Measurements from ENCODE around the gene GATAD2B.

The GATAD2B gene

GRCh38 chr1:153779781-153780541, 142.8 kb downstream of the GATAD2B start:
- Histone ChIP-seq H3K9ac (ENCODE audit: insufficient read length, low read depth) (no peak overlapping the region), H3K4me3 (ENCODE audit: insufficient read length, low read depth) (no peak overlapping the region)

GRCh38 chr1:153778824-153779519, 143.8 kb downstream of the GATAD2B start:
- H3K9ac ChIP-seq (ENCODE audit: insufficient read length, low read depth), result no peak overlapping the region
- no peaks in the 10 kb centered on the region for H3K9me3 ChIP-seq (ENCODE audit: insufficient read depth, low read length)
- TF ChIP-seq ZNF274 (IDR thresholded peaks at IDR 0.05; ENCODE audit: low read depth, low read length) (no peak), YY1 (IDR thresholded peaks at IDR 0.05; ENCODE audit: insufficient read depth, insufficient read length) (no peak), SUZ12 (IDR thresholded peaks at IDR 0.05; ENCODE audit: extremely low read depth, insufficient read depth, insufficient read length) (no peak)
- no peak overlapping the region for H3K4me3 ChIP-seq (ENCODE audit: insufficient read length, low read depth)
- peaks cover 19% of the 10 kb centered on the region for H3K4me1 ChIP-seq (ENCODE audit: insufficient read depth, insufficient read length)
- H3K36me3 ChIP-seq (ENCODE audit: insufficient read depth, insufficient read length, low read length), result peaks cover 24% of the 10 kb centered on the region
- DNase-seq (ENCODE audit: low read depth, low spot score), result no peak
- no peaks in the 10 kb centered on the region for H3K27me3 ChIP-seq (ENCODE audit: insufficient read depth, insufficient read length)

More at GRCh38 chr1:153779781-153780541, 142.8 kb downstream of the GATAD2B start:
- TF ChIP-seq SUZ12 (IDR thresholded peaks at IDR 0.05; ENCODE audit: extremely low read depth, insufficient read depth, insufficient read length) (no peak), ZNF274 (IDR thresholded peaks at IDR 0.05; ENCODE audit: low read depth, low read length) (no peak), YY1 (IDR thresholded peaks at IDR 0.05; ENCODE audit: insufficient read depth, insufficient read length) (no peak)
- peaks cover 19% of the 10 kb centered on the region for H3K36me3 ChIP-seq (ENCODE audit: insufficient read depth, insufficient read length, low read length)
- H3K4me1 ChIP-seq (ENCODE audit: insufficient read depth, insufficient read length), result peaks cover 16% of the 10 kb centered on the region
- no peak for DNase-seq (ENCODE audit: low read depth, low spot score)
- H3K9me3 ChIP-seq (ENCODE audit: insufficient read depth, low read length), result no peaks in the 10 kb centered on the region
- no peaks in the 10 kb centered on the region for H3K27me3 ChIP-seq (ENCODE audit: insufficient read depth, insufficient read length)

- H3K9me3 ChIP-seq (ENCODE audit: insufficient read depth, low read length), result no peaks in the 10 kb centered on the region
Observed at GRCh38 chr1:153778051-153778823, 144.5 kb downstream of the GATAD2B start.

GRCh38 chr1:153777648-153778047, 145.1 kb downstream of the GATAD2B start:
- no peak overlapping the region for H3K4me3 ChIP-seq (ENCODE audit: insufficient read length, low read depth)
- H3K27me3 ChIP-seq (ENCODE audit: insufficient read depth, insufficient read length), result no peaks in the 10 kb centered on the region
- peaks cover 37% of the 10 kb centered on the region for H3K36me3 ChIP-seq (ENCODE audit: insufficient read depth, insufficient read length, low read length)
- H3K4me1 ChIP-seq (ENCODE audit: insufficient read depth, insufficient read length), result peaks cover 26% of the 10 kb centered on the region
- no peaks in the 10 kb centered on the region for H3K9me3 ChIP-seq (ENCODE audit: insufficient read depth, low read length)
- H3K9ac ChIP-seq (ENCODE audit: insufficient read length, low read depth), result no peak overlapping the region
- no peak for TF ChIP-seq SUZ12 (IDR thresholded peaks at IDR 0.05; ENCODE audit: extremely low read depth, insufficient read depth, insufficient read length)
- TF ChIP-seq YY1 (IDR thresholded peaks at IDR 0.05; ENCODE audit: insufficient read depth, insufficient read length), result no peak
- TF ChIP-seq ZNF274 (IDR thresholded peaks at IDR 0.05; ENCODE audit: low read depth, low read length), result no peak
- DNase-seq (ENCODE audit: low read depth, low spot score), result no peak

More at GRCh38 chr1:153778051-153778823, 144.5 kb downstream of the GATAD2B start:
- no peak for DNase-seq (ENCODE audit: low read depth, low spot score)
- Histone ChIP-seq H3K27me3 (ENCODE audit: insufficient read depth, insufficient read length) (no peaks in the 10 kb centered on the region), H3K36me3 (ENCODE audit: insufficient read depth, insufficient read length, low read length) (peaks cover 31% of the 10 kb centered on the region), H3K4me1 (ENCODE audit: insufficient read depth, insufficient read length) (peaks cover 24% of the 10 kb centered on the region), H3K9ac (ENCODE audit: insufficient read length, low read depth) (no peak overlapping the region), H3K4me3 (ENCODE audit: insufficient read length, low read depth) (no peak overlapping the region)
- no peak for TF ChIP-seq ZNF274 (IDR thresholded peaks at IDR 0.05; ENCODE audit: low read depth, low read length)
- no peak for TF ChIP-seq YY1 (IDR thresholded peaks at IDR 0.05; ENCODE audit: insufficient read depth, insufficient read length)
- no peak for TF ChIP-seq SUZ12 (IDR thresholded peaks at IDR 0.05; ENCODE audit: extremely low read depth, insufficient read depth, insufficient read length)

- Histone ChIP-seq H3K4me3 (ENCODE audit: insufficient read length, low read depth) (no peak overlapping the region), H3K9me3 (ENCODE audit: insufficient read depth, low read length) (no peaks in the 10 kb centered on the region), H3K4me1 (ENCODE audit: insufficient read depth, insufficient read length) (peaks cover 28% of the 10 kb centered on the region), H3K9ac (ENCODE audit: insufficient read length, low read depth) (peak overlapping the region; percentile 57), H3K27me3 (ENCODE audit: insufficient read depth, insufficient read length) (no peaks in the 10 kb centered on the region), H3K36me3 (ENCODE audit: insufficient read depth, insufficient read length, low read length) (peaks cover 44% of the 10 kb centered on the region)
- DNase-seq (ENCODE audit: low read depth, low spot score), result no peak
- TF ChIP-seq YY1 (IDR thresholded peaks at IDR 0.05; ENCODE audit: insufficient read depth, insufficient read length) (no peak), SUZ12 (IDR thresholded peaks at IDR 0.05; ENCODE audit: extremely low read depth, insufficient read depth, insufficient read length) (no peak), ZNF274 (IDR thresholded peaks at IDR 0.05; ENCODE audit: low read depth, low read length) (no peak)
Observed at GRCh38 chr1:153776845-153777370, 145.9 kb downstream of the GATAD2B start.

GRCh38 chr1:153776352-153776751, 146.4 kb downstream of the GATAD2B start:
- Histone ChIP-seq H3K36me3 (ENCODE audit: insufficient read depth, insufficient read length, low read length) (peaks cover 50% of the 10 kb centered on the region), H3K9ac (ENCODE audit: insufficient read length, low read depth) (peak overlapping the region; percentile 57), H3K9me3 (ENCODE audit: insufficient read depth, low read length) (no peaks in the 10 kb centered on the region), H3K4me1 (ENCODE audit: insufficient read depth, insufficient read length) (peaks cover 32% of the 10 kb centered on the region), H3K27me3 (ENCODE audit: insufficient read depth, insufficient read length) (no peaks in the 10 kb centered on the region), H3K4me3 (ENCODE audit: insufficient read length, low read depth) (peak overlapping the region; percentile 69)
- DNase-seq (ENCODE audit: low read depth, low spot score), result no peak
- no peak for TF ChIP-seq YY1 (IDR thresholded peaks at IDR 0.05; ENCODE audit: insufficient read depth, insufficient read length)
- TF ChIP-seq ZNF274 (IDR thresholded peaks at IDR 0.05; ENCODE audit: low read depth, low read length), result no peak
- no peak for TF ChIP-seq SUZ12 (IDR thresholded peaks at IDR 0.05; ENCODE audit: extremely low read depth, insufficient read depth, insufficient read length)

Measured in NT2/D1 (cell line).